Mucosa of gallbladder (tissue), 1 donor: ENCODE data around the gene PYCARD. TPM values are rescaled to one million over a fixed set of nuclear protein-coding genes. Genes with fewer than 3 reads are reported as not detected.
A peak's percentile ranks its signal among the peaks of the same experiment; 100 is the strongest.
"Not testable (repeated sequence)": the region's sequence is repeated elsewhere in the genome, so short reads cannot be mapped to it uniquely, and the experiment has no call there.

Experiments used
- DNase-seq: peaks from one replicate; pipeline ENCODE4 v3.0.0-alpha.2; 2020; ENCODE audit warnings: low spot score
- total RNA-seq: library from RNA; stranded (reverse); gene quantifications from one replicate; pipeline ENCODE4 v1.2.1, GENCODE V29; 2021
- donor health status: DM: no; HTN: no; CAD: no.

Gene PYCARD
- total RNA-seq, 1 donor from 2014 or later: 25.1 TPM

GRCh38 chr16:31191697-31192428, 10.7 kb downstream of the PYCARD start:
- no peak for DNase-seq

GRCh38 chr16:31190818-31191444, 11.6 kb downstream of the PYCARD start:
- DNase-seq: no peak

- DNase-seq: no peak
Measured at GRCh38 chr16:31190061-31190460, 12.5 kb downstream of the PYCARD start.

DNA sequence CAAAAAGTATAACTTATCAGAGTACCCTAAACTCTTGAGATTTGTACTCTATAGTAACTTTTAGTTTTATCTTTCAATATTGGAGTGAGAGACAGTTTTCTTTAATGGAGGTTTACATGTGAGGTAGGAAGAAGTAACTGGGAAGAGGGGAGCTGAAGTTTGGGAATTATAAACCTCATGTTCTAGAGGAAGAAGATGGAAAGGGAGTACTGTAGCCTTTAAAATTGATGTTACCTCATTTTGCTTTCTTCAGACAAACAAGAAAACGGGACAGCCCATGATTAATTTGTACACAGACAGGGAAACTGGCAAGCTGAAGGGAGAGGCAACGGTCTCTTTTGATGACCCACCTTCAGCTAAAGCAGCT, 13.2 kb downstream of the PYCARD start:
- DNase-seq: no peak

- no peak for DNase-seq
Measured at GRCh38 chr16:31188450-31189411, 13.8 kb downstream of the PYCARD start.

- no peak for DNase-seq
Measured at GRCh38 chr16:31187808-31188189, 14.8 kb downstream of the PYCARD start.

DNA sequence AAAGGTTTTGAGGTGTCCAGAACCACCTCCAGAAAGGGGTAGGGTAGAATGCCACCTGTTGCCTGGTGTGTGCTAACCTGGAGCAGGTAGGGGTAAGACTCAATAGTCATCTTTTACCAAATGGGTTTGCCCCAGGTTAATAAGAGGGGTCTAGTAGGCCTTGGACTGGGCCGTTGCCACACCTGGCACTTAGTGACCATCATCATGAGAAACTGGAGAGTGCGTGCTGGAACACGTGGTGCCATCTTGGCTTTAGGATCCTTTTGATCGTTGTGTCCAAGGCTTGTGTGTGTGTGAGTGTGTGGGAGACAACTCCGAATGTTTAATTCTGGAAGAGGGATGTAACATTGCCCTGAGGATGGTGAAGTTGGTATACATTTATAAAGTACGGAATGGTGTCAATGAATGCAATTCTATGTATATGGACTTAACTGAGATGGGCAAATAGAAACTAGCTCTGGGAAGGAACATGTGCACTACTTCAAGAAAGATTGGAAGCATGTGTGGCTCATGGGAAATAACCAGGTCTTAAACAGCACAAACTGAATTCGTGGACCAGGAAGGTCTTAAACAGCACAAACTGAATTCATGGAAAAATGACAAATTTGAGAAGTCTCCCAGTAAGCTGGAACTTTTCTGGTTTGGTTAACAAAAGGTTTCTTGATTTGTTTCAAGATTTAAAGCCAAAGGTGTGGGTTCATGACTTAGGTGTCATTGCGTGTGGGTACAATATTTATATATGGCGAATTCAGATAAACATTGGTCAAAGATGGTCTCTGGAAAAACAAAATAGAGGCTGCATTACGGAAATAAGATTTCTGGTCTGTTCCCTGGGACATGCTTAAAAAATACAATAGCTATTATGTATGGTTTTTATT, 15.4 kb downstream of the PYCARD start:
- DNase-seq: no peak

GRCh38 chr16:31186176-31186575, 16.4 kb downstream of the PYCARD start:
- no peak for DNase-seq

- DNase-seq: no peak
Measured at GRCh38 chr16:31185339-31185738, 17.2 kb downstream of the PYCARD start.

DNA sequence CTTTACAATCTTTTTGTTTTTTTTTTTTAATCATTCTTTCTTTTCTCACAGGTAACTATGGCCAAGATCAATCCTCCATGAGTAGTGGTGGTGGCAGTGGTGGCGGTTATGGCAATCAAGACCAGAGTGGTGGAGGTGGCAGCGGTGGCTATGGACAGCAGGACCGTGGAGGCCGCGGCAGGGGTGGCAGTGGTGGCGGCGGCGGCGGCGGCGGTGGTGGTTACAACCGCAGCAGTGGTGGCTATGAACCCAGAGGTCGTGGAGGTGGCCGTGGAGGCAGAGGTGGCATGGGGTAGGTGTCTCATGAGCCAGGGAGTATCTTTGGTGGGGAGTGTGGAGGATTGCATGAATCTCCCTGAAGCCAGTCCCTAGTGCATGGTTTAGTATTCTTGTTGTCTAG, 17.7 kb downstream of the PYCARD start:
- DNase-seq: no peak

DNA sequence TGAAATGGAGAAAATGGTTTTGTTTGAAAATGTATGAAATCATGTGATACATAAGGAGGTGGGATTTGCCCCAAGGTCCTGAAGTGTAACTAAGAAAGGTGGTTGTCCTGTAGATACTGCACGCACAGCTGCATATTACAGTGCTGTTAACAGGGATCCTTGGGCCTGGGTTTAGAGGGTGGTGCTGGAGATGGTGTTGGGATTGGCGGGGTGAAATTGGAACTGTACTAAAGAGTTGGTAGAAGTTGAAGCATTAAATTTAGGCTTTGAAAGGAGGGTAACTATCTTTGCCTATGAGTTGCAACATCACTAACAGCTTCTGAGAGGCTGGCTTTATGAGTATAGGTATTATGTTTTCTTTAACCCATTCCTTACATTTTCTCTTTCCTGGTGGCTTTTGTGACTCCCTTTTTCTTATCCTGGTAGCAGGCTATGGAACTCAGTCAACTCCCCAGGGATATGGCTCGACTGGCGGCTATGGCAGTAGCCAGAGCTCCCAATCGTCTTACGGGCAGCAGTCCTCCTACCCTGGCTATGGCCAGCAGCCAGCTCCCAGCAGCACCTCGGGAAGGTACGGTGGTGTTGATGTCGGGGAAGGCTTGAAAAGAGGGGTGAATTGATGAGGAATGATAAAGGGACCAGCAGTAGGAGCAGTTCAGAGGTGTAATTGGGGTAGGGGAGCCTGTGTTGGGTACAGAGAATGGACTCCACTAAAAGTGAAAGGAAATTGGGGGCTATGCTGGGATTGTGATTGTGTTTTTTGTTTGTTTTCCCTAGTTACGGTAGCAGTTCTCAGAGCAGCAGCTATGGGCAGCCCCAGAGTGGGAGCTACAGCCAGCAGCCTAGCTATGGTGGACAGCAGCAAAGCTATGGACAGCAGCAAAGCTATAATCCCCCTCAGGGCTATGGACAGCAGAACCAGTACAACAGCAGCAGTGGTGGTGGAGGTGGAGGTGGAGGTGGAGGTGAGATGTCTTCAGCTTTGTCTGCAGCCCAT, 18.8 kb downstream of the PYCARD start:
- no peak for DNase-seq

DNA sequence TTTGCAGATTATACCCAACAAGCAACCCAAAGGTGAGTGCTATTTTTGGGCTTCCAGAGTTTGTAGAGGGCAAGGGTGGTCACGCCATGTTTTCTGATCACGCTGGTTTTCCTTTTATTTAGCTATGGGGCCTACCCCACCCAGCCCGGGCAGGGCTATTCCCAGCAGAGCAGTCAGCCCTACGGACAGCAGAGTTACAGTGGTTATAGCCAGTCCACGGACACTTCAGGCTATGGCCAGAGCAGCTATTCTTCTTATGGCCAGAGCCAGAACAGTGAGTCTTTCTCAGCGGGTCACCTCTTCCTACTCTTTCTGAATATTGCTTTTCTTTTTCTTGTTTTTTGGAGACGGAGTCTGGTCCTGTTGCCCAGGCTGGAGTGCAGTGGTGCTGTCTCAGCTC, 20.2 kb downstream of the PYCARD start:
- DNase-seq: no peak

GRCh38 chr16:31181102-31181830, 21.3 kb downstream of the PYCARD start:
- DNase-seq: peak; percentile 19

DNA sequence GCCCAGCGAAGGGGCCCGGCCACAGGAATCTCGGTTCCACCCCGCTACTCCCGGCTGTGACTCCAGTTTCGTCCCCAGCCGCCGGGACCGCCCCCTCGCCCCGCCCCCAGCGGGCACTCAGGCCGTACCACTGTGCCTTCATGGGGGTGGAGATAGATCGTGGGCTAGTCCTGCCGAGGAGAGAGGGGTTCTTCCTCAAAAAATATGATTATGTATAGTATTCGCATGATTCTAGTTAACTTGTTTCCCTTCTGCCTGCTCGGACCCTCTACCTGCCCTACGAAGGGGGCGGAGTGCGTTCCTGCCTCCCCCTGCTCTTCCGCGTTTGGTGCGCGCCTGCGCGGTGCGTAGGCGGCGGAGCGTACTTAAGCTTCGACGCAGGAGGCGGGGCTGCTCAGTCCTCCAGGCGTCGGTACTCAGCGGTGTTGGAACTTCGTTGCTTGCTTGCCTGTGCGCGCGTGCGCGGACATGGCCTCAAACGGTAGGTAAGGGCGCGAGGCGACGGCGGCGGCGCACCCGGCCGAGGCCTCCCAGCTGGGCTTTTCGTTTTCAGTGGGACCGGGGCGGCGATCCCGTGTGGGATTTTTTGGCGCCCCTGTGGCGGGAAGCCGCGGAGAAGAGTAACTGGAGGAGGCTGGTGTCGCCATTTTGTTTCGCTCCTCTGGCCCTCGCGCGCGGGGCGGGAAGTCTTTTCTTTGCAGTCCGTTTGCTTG, 22.7 kb downstream of the PYCARD start, which contains the start of gene FUS:
Gene FUS (plus strand): TSS at position 393 of the 713 bp plus-strand sequence. CDS start 76 bp downstream, at position 469.
- peak; percentile 93 for DNase-seq

- DNase-seq: no peak
Measured at GRCh38 chr16:31179219-31179746, 23.3 kb downstream of the PYCARD start.

GRCh38 chr16:31177136-31177535, 25.4 kb downstream of the PYCARD start:
- DNase-seq: no peak

GRCh38 chr16:31170048-31170447, 32.5 kb downstream of the PYCARD start:
- not testable (repeated sequence) for DNase-seq

- DNase-seq: no peak
Measured at GRCh38 chr16:31168848-31169247, 33.7 kb downstream of the PYCARD start.
